ENCODE data around the gene PPT2. TPM values are rescaled to one million over a fixed set of nuclear protein-coding genes. Genes with fewer than 3 reads are reported as not detected.

The PPT2 gene
- total and polyA plus RNA-seq, 2 of the 13 experiments (the other 11 are each of a cell fraction or from before 2014, with no cell fraction given) = 39.2 to 61.8 TPM

DNA sequence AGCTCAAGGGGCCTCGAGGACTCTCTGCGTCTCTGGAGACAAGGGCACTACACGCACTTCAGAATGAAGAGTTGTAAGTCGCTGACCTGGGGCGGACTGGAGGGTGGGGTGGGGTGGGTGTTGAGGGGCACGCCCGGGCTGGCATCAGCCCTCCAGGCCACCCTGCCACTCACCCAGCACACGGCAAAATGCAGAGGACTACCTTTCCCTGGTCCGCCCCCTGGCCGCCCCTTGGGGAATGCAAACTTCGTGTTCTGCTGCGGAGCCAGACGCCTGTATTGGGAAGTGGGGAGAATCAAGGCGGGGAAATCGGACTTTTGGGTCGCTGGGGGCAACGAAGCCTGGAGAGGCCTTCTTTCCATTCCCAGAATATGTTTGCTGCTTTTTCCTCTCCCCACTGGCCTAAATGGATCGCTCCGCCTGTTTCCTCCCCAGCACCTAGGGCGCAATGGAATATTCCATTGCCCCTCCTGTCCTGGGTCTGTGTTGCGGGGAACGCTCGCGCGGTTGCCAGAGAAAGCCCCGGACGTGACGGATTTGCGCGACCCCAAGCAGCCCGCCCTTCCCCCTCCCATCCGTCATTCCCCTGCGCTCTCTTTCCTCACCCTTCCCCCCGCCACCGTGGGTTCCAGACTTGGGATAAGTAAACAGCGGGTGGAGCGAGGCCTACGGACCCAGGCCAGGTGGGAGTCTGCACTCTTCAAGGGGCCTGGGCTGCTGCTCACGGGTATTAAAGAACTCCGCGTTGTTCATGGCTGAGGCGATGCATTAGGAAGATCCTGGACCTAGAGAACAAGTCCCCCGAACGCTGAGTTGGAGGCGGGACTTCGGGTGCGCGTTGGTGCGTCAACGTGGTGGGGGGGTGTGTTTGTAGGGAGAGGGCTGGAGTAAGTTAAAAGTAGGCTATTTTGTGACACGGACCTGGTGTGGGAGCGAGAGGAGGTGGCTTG is at the start of gene PPT2 (continued):
- TF ChIP-seq, protein P1, sequence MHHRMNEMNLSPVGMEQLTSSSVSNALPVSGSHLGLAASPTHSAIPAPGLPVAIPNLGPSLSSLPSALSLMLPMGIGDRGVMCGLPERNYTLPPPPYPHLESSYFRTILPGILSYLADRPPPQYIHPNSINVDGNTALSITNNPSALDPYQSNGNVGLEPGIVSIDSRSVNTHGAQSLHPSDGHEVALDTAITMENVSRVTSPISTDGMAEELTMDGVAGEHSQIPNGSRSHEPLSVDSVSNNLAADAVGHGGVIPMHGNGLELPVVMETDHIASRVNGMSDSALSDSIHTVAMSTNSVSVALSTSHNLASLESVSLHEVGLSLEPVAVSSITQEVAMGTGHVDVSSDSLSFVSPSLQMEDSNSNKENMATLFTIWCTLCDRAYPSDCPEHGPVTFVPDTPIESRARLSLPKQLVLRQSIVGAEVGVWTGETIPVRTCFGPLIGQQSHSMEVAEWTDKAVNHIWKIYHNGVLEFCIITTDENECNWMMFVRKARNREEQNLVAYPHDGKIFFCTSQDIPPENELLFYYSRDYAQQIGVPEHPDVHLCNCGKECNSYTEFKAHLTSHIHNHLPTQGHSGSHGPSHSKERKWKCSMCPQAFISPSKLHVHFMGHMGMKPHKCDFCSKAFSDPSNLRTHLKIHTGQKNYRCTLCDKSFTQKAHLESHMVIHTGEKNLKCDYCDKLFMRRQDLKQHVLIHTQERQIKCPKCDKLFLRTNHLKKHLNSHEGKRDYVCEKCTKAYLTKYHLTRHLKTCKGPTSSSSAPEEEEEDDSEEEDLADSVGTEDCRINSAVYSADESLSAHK (CRISPR knock-in tag; IDR thresholded peaks at IDR 0.05; ENCODE audit: borderline replicate concordance) = no peak
- TF ChIP-seq MATR3 (CRISPR knock-in tag; IDR thresholded peaks at IDR 0.05) (no peak), ZFP36L2 (CRISPR knock-in tag; IDR thresholded peaks at IDR 0.05) (no peak; the same call in 1 of the 2 replicates), AGO2 (optimal IDR thresholded peaks at IDR 0.05; ENCODE audit: low read depth, low read length) (no peak), ZNF720 (CRISPR knock-in tag; IDR thresholded peaks at IDR 0.05) (0 out of 2 replicates have a peak, but pooled peaks have one; percentile 7), ZMAT3 (CRISPR knock-in tag; conservative IDR thresholded peaks at IDR 0.05) (peak; percentile 31; the same call in 1 of the 2 replicates), TBP (CRISPR knock-in tag; IDR thresholded peaks at IDR 0.05) (0 out of 2 replicates have a peak, but pooled peaks have one; percentile 32), AHDC1 (CRISPR knock-in tag; IDR thresholded peaks at IDR 0.05; ENCODE audit: borderline replicate concordance) (peak; percentile 45; the same call in 1 of the 2 replicates), ZNF274 (CRISPR knock-in tag; IDR thresholded peaks at IDR 0.05) (peak; percentile 88; the same call in 1 of the 2 replicates)
- TF ChIP-seq, protein P2, sequence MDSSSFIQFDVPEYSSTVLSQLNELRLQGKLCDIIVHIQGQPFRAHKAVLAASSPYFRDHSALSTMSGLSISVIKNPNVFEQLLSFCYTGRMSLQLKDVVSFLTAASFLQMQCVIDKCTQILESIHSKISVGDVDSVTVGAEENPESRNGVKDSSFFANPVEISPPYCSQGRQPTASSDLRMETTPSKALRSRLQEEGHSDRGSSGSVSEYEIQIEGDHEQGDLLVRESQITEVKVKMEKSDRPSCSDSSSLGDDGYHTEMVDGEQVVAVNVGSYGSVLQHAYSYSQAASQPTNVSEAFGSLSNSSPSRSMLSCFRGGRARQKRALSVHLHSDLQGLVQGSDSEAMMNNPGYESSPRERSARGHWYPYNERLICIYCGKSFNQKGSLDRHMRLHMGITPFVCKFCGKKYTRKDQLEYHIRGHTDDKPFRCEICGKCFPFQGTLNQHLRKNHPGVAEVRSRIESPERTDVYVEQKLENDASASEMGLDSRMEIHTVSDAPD (CRISPR knock-in tag; IDR thresholded peaks at IDR 0.05) = 0 out of 2 replicates have a peak, but pooled peaks have one; percentile 50
- TF ChIP-seq, protein P3, sequence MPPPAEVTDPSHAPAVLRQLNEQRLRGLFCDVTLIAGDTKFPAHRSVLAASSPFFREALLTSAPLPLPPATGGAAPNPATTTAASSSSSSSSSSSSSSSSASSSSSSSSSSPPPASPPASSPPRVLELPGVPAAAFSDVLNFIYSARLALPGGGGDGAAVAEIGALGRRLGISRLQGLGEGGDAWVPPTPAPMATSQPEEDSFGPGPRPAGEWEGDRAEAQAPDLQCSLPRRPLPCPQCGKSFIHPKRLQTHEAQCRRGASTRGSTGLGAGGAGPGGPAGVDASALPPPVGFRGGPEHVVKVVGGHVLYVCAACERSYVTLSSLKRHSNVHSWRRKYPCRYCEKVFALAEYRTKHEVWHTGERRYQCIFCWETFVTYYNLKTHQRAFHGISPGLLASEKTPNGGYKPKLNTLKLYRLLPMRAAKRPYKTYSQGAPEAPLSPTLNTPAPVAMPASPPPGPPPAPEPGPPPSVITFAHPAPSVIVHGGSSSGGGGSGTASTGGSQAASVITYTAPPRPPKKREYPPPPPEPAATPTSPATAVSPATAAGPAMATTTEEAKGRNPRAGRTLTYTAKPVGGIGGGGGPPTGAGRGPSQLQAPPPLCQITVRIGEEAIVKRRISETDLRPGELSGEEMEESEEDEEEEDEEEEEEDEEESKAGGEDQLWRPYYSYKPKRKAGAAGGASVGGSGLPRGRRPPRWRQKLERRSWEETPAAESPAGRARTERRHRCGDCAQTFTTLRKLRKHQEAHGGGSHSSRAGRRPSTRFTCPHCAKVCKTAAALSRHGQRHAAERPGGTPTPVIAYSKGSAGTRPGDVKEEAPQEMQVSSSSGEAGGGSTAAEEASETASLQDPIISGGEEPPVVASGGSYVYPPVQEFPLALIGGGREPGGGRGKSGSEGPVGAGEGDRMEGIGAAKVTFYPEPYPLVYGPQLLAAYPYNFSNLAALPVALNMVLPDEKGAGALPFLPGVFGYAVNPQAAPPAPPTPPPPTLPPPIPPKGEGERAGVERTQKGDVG (CRISPR knock-in tag; IDR thresholded peaks at IDR 0.05; ENCODE audit: borderline replicate concordance) = no peak; the same call in 1 of the 2 replicates
